GM18520 (cell line): ENCODE measurements around the gene MARCKS.
A peak's percentile ranks its signal among the peaks of the same experiment; 100 is the strongest.

Experiments
- ATAC-seq: cut with Tn5 transposase; IDR thresholded peaks from one replicate; pipeline ENCODE4 v1.9.1; 2021; ENCODE audit not compliant: unreplicated experiment

The MARCKS gene

GRCh38 chr6:113848811-113849210 is 8.3 kb upstream of the MARCKS start:
- ATAC-seq = no peak

GRCh38 chr6:113853252-113853651 is 3.9 kb upstream of the MARCKS start:
- ATAC-seq = no peak

- ATAC-seq = no peak
Observed at GRCh38 chr6:113854531-113855499, 2.3 kb upstream of the MARCKS start.

- ATAC-seq = no peak
Observed at GRCh38 chr6:113855500-113856374, 1.4 kb upstream of the MARCKS start.

- ATAC-seq = no peak
Observed at GRCh38 chr6:113856375-113856624, 845 bp upstream of the MARCKS start.

GRCh38 chr6:113857556-113858479 is 673 bp downstream of the MARCKS start:
- ATAC-seq = no peak

- ATAC-seq = peak; percentile 80
Observed at GRCh38 chr6:113858480-113859348, 1.6 kb downstream of the MARCKS start.

GRCh38 chr6:113859349-113860180 is 2.4 kb downstream of the MARCKS start:
- ATAC-seq = no peak

- no peak for ATAC-seq
Observed at GRCh38 chr6:113860181-113860955, 3.2 kb downstream of the MARCKS start.

- no peak for ATAC-seq
Observed at GRCh38 chr6:113862112-113862511, 5.0 kb downstream of the MARCKS start.

- ATAC-seq = no peak
Observed at GRCh38 chr6:113870917-113871316, 13.8 kb downstream of the MARCKS start.

- no peak for ATAC-seq
Observed at GRCh38 chr6:113871975-113872374, 14.8 kb downstream of the MARCKS start.

GRCh38 chr6:113873043-113873667 is 16.0 kb downstream of the MARCKS start:
- ATAC-seq = peak; percentile 97

- no peak for ATAC-seq
Observed at GRCh38 chr6:113875470-113875869, 18.3 kb downstream of the MARCKS start.

GRCh38 chr6:113876695-113877094 is 19.6 kb downstream of the MARCKS start:
- ATAC-seq = no peak

GRCh38 chr6:113879186-113880096 is 22.3 kb downstream of the MARCKS start:
- ATAC-seq = peak; percentile 99

GRCh38 chr6:113881478-113881980 is 24.4 kb downstream of the MARCKS start:
- no peak for ATAC-seq
